Epithelial cell of esophagus (primary cell): ENCODE results near the gene CKS2.

Source experiments
- DNase-seq: peaks from one replicate; pipeline ENCODE4 v3.0.0; 2010; ENCODE audit warnings: low read depth
- H3K4me3 ChIP-seq: 2 replicates; pipeline ENCODE4 v1.5.1; 2011; ENCODE audit warnings: mild to moderate bottlenecking, low read length, control low read depth
- TF ChIP-seq, protein P1 (sequence below): IDR thresholded peaks from 2 replicates; pipeline ENCODE4 v1.5.1; 2011; ENCODE audit warnings: low read depth, mild to moderate bottlenecking, low read length, control low read depth, inconsistent platforms; ENCODE audit not compliant: insufficient read depth; ENCODE audit errors: missing control alignments

The CKS2 gene

DNA sequence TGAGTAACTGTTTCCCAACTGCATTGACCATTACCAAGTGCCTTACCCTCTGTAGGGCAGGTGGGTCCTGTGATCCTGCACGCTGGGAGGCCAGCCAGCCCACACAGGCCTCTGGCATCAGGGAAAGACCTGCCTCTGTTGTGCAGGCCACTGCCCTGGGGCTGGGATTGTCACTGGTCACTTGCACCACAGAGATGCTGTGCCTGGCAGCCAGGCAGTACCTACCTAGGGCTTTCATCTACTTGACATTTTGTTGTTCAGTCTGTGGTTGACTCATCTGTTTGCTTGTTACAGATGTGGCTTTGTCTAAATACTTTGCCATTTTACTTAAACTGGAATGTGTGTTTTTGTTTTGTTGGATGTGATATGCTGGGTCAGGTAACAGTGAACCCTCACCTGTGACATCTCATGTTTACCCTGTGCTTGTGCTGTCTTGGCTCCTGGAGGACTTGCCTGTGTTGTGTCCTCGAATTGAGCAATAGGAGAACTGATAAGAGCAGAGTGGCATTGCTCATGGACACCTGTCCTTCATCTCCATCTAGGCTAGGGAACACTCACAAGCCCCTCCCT, 40.1 kb downstream of the CKS2 start:
- TF ChIP-seq, protein P1, sequence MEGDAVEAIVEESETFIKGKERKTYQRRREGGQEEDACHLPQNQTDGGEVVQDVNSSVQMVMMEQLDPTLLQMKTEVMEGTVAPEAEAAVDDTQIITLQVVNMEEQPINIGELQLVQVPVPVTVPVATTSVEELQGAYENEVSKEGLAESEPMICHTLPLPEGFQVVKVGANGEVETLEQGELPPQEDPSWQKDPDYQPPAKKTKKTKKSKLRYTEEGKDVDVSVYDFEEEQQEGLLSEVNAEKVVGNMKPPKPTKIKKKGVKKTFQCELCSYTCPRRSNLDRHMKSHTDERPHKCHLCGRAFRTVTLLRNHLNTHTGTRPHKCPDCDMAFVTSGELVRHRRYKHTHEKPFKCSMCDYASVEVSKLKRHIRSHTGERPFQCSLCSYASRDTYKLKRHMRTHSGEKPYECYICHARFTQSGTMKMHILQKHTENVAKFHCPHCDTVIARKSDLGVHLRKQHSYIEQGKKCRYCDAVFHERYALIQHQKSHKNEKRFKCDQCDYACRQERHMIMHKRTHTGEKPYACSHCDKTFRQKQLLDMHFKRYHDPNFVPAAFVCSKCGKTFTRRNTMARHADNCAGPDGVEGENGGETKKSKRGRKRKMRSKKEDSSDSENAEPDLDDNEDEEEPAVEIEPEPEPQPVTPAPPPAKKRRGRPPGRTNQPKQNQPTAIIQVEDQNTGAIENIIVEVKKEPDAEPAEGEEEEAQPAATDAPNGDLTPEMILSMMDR, result no peak
- no peak overlapping the region for H3K4me3 ChIP-seq
- DNase-seq, result no peak

DNA sequence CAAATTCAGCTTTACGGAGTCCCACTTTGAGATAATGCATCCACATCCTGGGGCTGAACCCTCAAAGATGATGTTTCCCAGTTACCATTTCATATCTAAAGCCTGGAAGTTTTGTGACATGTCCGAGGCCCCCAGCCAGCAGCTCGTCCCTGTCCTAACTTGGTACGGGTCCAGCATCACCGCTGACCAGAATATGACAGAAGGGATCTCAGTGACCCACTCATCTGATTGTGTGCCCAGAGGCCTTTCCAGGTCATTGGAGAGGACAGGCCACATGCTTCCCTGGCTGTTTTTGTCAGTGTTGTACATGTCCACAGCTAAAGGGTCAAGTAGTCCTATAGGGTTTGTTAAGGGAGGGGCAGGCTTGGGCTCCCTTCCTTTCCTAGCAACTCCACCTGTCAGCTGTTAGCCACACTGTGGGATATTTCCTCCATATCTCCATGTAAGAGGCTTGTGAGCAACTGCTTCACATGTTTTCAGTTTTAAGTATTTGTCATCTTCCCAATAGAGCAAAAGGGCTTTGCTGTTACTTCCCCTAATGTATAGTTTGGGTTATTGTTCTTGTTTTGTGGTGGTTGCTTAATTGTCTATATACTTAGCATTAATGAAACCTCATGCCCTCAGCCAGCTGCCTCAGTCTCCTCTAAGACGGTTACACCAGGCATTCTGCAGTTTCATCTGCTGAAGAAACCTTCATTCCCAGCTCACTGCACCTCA, 40.7 kb downstream of the CKS2 start:
- H3K4me3 ChIP-seq, result no peak overlapping the region
- TF ChIP-seq, protein P1, result no peak
- DNase-seq, result no peak

DNA sequence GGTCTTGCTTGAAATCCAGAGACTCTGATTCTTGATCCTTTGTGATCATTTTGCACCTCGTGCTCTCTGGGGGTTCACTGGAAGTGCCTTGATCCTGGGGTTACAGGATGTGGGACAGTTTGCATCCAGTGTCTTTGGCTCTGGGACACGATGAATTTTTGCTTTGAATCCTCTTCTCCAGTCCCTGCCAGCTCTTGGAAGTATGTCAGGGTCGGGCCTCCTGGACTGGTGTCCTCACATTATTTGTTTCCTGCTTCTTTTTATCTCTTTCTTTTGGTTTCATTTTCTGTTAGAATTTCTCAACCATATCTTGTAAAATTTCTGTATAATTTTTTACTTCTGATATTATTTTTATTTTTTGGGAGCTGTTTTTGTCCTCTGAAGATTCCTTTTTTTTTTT, 41.5 kb downstream of the CKS2 start:
- no peak overlapping the region for H3K4me3 ChIP-seq
- TF ChIP-seq, protein P1, result no peak
- no peak for DNase-seq

DNA sequence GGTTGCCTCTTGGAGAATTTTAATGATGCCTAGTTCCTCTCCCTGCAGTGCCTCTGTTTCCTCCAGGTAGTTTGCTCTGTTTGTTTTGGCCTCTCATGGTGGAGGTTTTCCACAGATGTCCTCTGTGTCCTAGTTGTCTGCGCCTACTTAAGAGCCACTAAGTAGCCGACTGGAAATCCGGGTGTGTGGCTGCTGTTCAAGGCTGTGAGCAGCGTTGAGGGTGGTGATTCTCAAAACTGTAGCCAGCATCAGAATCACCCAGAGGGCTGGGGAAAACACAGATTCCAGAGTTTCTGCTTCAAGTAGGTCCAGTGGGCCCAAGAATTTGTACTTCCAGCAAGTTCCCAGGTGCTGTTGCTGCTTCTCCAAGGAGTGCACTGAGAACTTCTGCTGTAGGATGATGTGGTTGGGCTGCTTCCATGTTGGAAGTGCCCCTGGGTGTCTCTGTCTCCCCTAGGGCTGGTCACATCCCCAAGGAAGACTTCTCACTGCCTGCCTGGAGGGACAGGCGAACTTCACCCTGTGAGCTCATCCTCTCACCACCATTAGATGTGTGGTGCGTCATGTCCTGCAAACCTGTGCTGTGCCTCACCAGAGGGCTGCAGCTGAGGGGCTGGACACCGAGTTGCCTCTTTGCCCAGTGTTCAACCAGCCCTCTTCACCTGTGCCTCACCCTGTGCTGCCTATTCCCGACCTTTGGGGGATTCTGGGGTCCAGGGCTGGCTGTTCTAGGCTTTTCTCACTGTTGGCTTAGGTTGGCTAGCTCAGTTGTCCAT, 42.1 kb downstream of the CKS2 start:
- TF ChIP-seq, protein P1, result no peak
- DNase-seq, result no peak
- H3K4me3 ChIP-seq, result no peak overlapping the region

GRCh38 chr9:89353989-89354388, 43.0 kb downstream of the CKS2 start:
- no peak for DNase-seq
- TF ChIP-seq, protein P1, result no peak
- no peak overlapping the region for H3K4me3 ChIP-seq

GRCh38 chr9:89354471-89354870, 43.5 kb downstream of the CKS2 start:
- TF ChIP-seq, protein P1, result no peak
- no peak overlapping the region for H3K4me3 ChIP-seq
- DNase-seq, result no peak
